HEK293 (cell line): ENCODE measurements around the gene BACH2.

Source experiments
- GLI2 ChIP-seq: fragments of 450-650 bp; formaldehyde crosslinking; IDR thresholded peaks from 2 replicates; pipeline ENCODE4; 2017; ENCODE audit warnings: missing biosample characterization, missing genetic modification characterization, low read depth, borderline replicate concordance
- WT1 ChIP-seq: fragments of 450-650 bp; formaldehyde crosslinking; IDR thresholded peaks from 2 replicates; pipeline ENCODE4 v1.5.1; 2016; ENCODE audit warnings: missing biosample characterization, missing genetic modification characterization
- ZNF121 ChIP-seq: fragments of 450-650 bp; formaldehyde crosslinking; IDR thresholded peaks from 2 replicates; pipeline ENCODE4 v1.5.1; 2016; ENCODE audit warnings: missing biosample characterization, missing genetic modification characterization
- ZNF221 ChIP-seq: fragments of 450-650 bp; formaldehyde crosslinking; IDR thresholded peaks from 2 replicates; pipeline ENCODE4 v1.5.1; 2017; ENCODE audit warnings: missing biosample characterization, missing genetic modification characterization, borderline replicate concordance
- ZNF311 ChIP-seq: fragments of 450-650 bp; formaldehyde crosslinking; IDR thresholded peaks from 2 replicates; pipeline ENCODE4 v1.5.1; 2017; ENCODE audit warnings: missing biosample characterization, missing genetic modification characterization, borderline replicate concordance
- ZNF335 ChIP-seq: fragments of 450-650 bp; formaldehyde crosslinking; conservative IDR thresholded peaks from 2 replicates; pipeline ENCODE4 v1.5.1; 2016; ENCODE audit warnings: missing biosample characterization, missing genetic modification characterization
- ZNF341 ChIP-seq: fragments of 450-650 bp; formaldehyde crosslinking; IDR thresholded peaks from 2 replicates; pipeline ENCODE4; 2016; ENCODE audit warnings: low read depth, missing biosample characterization, missing genetic modification characterization
- ZNF366 ChIP-seq: fragments of 450-650 bp; formaldehyde crosslinking; conservative IDR thresholded peaks from 2 replicates; pipeline ENCODE4 v1.5.1; 2016; ENCODE audit warnings: missing biosample characterization, missing genetic modification characterization
- ZNF529 ChIP-seq: fragments of 450-650 bp; formaldehyde crosslinking; IDR thresholded peaks from 2 replicates; pipeline ENCODE4 v1.5.1; 2017; ENCODE audit warnings: missing genetic modification characterization, missing biosample characterization; ENCODE audit not compliant: insufficient replicate concordance
- TF ChIP-seq, protein P1 (sequence below): fragments of 450-650 bp; formaldehyde crosslinking; IDR thresholded peaks from 2 replicates; pipeline ENCODE4 v1.5.1; 2017; ENCODE audit warnings: missing biosample characterization, missing genetic modification characterization
- TF ChIP-seq, protein P2 (sequence below): fragments of 450-650 bp; formaldehyde crosslinking; IDR thresholded peaks from 2 replicates; pipeline ENCODE4 v1.5.1; 2016; ENCODE audit warnings: missing biosample characterization, missing genetic modification characterization
- TF ChIP-seq, protein P3 (sequence below): fragments of 450-650 bp; IDR thresholded peaks from 2 replicates; pipeline ENCODE4 v1.5.1; 2018; ENCODE audit warnings: missing biosample characterization, mild to moderate bottlenecking, missing genetic modification characterization
- TF ChIP-seq, protein P4 (sequence below): fragments of 450-650 bp; formaldehyde crosslinking; IDR thresholded peaks from 2 replicates; pipeline ENCODE4 v1.5.1; 2016; ENCODE audit warnings: missing biosample characterization, missing genetic modification characterization, borderline replicate concordance
- TF ChIP-seq, protein P5 (sequence below): fragments of 450-650 bp; formaldehyde crosslinking; IDR thresholded peaks from 2 replicates; pipeline ENCODE4 v1.5.1; 2016; ENCODE audit warnings: missing biosample characterization, missing genetic modification characterization, borderline replicate concordance
- TF ChIP-seq, protein P6 (sequence below): IDR thresholded peaks from 2 replicates; pipeline ENCODE4 v1.6.1; 2011; ENCODE audit warnings: mild to moderate bottlenecking, low read depth, low read length, borderline replicate concordance

Gene BACH2

DNA sequence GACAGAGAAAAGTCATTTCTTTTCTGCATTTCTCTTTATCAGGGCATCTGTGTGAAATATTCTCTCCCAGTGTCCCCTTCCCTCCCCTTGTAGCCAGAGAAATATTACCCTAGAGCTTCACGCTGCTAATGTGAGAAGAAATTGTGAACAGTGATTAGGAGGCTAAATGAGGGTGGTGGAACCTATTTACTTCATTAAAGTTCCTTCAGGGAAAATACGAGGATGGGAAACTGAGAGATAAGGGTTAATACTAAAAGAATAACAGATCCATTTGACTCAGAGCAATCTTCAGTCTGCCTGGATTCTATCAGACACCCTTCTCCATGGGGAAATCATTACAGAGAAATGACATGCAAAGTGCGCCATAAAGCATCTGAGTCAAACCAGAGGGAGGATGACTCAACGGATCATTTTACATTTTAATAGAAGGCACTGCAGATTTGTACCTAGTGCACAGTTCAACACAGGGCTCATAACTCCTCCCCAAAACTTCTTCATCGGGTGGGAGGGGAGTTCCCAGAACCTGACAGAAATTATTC, 271.1 kb downstream of the BACH2 start (continued):
- TF ChIP-seq ZNF341 (tag by site-specific recombination) (peak; percentile 61), GLI2 (tag by site-specific recombination) (no peak), WT1 (tag by site-specific recombination) (peak; percentile 94), ZNF529 (no peak), ZNF121 (tag by site-specific recombination) (no peak), ZNF221 (tag by site-specific recombination) (no peak), ZNF335 (tag by site-specific recombination) (peak; percentile 33; the same call in 1 of the 2 replicates), ZNF366 (peak; percentile 90; the same call in 1 of the 2 replicates), ZNF311 (tag by site-specific recombination) (no peak)
- TF ChIP-seq, protein P1, sequence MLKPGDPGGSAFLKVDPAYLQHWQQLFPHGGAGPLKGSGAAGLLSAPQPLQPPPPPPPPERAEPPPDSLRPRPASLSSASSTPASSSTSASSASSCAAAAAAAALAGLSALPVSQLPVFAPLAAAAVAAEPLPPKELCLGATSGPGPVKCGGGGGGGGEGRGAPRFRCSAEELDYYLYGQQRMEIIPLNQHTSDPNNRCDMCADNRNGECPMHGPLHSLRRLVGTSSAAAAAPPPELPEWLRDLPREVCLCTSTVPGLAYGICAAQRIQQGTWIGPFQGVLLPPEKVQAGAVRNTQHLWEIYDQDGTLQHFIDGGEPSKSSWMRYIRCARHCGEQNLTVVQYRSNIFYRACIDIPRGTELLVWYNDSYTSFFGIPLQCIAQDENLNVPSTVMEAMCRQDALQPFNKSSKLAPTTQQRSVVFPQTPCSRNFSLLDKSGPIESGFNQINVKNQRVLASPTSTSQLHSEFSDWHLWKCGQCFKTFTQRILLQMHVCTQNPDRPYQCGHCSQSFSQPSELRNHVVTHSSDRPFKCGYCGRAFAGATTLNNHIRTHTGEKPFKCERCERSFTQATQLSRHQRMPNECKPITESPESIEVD (tag by site-specific recombination): peak; percentile 59
- TF ChIP-seq, protein P2, sequence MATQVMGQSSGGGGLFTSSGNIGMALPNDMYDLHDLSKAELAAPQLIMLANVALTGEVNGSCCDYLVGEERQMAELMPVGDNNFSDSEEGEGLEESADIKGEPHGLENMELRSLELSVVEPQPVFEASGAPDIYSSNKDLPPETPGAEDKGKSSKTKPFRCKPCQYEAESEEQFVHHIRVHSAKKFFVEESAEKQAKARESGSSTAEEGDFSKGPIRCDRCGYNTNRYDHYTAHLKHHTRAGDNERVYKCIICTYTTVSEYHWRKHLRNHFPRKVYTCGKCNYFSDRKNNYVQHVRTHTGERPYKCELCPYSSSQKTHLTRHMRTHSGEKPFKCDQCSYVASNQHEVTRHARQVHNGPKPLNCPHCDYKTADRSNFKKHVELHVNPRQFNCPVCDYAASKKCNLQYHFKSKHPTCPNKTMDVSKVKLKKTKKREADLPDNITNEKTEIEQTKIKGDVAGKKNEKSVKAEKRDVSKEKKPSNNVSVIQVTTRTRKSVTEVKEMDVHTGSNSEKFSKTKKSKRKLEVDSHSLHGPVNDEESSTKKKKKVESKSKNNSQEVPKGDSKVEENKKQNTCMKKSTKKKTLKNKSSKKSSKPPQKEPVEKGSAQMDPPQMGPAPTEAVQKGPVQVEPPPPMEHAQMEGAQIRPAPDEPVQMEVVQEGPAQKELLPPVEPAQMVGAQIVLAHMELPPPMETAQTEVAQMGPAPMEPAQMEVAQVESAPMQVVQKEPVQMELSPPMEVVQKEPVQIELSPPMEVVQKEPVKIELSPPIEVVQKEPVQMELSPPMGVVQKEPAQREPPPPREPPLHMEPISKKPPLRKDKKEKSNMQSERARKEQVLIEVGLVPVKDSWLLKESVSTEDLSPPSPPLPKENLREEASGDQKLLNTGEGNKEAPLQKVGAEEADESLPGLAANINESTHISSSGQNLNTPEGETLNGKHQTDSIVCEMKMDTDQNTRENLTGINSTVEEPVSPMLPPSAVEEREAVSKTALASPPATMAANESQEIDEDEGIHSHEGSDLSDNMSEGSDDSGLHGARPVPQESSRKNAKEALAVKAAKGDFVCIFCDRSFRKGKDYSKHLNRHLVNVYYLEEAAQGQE (tag by site-specific recombination): no peak
- TF ChIP-seq, protein P3, sequence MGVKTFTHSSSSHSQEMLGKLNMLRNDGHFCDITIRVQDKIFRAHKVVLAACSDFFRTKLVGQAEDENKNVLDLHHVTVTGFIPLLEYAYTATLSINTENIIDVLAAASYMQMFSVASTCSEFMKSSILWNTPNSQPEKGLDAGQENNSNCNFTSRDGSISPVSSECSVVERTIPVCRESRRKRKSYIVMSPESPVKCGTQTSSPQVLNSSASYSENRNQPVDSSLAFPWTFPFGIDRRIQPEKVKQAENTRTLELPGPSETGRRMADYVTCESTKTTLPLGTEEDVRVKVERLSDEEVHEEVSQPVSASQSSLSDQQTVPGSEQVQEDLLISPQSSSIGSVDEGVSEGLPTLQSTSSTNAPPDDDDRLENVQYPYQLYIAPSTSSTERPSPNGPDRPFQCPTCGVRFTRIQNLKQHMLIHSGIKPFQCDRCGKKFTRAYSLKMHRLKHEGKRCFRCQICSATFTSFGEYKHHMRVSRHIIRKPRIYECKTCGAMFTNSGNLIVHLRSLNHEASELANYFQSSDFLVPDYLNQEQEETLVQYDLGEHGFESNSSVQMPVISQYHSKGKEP (tag by site-specific recombination): peak; percentile 51
- TF ChIP-seq, protein P4, sequence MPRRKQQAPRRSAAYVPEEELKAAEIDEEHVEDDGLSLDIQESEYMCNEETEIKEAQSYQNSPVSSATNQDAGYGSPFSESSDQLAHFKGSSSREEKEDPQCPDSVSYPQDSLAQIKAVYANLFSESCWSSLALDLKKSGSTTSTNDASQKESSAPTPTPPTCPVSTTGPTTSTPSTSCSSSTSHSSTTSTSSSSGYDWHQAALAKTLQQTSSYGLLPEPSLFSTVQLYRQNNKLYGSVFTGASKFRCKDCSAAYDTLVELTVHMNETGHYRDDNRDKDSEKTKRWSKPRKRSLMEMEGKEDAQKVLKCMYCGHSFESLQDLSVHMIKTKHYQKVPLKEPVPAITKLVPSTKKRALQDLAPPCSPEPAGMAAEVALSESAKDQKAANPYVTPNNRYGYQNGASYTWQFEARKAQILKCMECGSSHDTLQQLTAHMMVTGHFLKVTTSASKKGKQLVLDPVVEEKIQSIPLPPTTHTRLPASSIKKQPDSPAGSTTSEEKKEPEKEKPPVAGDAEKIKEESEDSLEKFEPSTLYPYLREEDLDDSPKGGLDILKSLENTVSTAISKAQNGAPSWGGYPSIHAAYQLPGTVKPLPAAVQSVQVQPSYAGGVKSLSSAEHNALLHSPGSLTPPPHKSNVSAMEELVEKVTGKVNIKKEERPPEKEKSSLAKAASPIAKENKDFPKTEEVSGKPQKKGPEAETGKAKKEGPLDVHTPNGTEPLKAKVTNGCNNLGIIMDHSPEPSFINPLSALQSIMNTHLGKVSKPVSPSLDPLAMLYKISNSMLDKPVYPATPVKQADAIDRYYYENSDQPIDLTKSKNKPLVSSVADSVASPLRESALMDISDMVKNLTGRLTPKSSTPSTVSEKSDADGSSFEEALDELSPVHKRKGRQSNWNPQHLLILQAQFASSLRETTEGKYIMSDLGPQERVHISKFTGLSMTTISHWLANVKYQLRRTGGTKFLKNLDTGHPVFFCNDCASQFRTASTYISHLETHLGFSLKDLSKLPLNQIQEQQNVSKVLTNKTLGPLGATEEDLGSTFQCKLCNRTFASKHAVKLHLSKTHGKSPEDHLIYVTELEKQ (tag by site-specific recombination): peak; percentile 79; the same call in 1 of the 2 replicates
- TF ChIP-seq, protein P5, sequence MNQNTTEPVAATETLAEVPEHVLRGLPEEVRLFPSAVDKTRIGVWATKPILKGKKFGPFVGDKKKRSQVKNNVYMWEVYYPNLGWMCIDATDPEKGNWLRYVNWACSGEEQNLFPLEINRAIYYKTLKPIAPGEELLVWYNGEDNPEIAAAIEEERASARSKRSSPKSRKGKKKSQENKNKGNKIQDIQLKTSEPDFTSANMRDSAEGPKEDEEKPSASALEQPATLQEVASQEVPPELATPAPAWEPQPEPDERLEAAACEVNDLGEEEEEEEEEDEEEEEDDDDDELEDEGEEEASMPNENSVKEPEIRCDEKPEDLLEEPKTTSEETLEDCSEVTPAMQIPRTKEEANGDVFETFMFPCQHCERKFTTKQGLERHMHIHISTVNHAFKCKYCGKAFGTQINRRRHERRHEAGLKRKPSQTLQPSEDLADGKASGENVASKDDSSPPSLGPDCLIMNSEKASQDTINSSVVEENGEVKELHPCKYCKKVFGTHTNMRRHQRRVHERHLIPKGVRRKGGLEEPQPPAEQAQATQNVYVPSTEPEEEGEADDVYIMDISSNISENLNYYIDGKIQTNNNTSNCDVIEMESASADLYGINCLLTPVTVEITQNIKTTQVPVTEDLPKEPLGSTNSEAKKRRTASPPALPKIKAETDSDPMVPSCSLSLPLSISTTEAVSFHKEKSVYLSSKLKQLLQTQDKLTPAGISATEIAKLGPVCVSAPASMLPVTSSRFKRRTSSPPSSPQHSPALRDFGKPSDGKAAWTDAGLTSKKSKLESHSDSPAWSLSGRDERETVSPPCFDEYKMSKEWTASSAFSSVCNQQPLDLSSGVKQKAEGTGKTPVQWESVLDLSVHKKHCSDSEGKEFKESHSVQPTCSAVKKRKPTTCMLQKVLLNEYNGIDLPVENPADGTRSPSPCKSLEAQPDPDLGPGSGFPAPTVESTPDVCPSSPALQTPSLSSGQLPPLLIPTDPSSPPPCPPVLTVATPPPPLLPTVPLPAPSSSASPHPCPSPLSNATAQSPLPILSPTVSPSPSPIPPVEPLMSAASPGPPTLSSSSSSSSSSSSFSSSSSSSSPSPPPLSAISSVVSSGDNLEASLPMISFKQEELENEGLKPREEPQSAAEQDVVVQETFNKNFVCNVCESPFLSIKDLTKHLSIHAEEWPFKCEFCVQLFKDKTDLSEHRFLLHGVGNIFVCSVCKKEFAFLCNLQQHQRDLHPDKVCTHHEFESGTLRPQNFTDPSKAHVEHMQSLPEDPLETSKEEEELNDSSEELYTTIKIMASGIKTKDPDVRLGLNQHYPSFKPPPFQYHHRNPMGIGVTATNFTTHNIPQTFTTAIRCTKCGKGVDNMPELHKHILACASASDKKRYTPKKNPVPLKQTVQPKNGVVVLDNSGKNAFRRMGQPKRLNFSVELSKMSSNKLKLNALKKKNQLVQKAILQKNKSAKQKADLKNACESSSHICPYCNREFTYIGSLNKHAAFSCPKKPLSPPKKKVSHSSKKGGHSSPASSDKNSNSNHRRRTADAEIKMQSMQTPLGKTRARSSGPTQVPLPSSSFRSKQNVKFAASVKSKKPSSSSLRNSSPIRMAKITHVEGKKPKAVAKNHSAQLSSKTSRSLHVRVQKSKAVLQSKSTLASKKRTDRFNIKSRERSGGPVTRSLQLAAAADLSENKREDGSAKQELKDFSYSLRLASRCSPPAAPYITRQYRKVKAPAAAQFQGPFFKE (tag by site-specific recombination): no peak
- TF ChIP-seq, protein P6, sequence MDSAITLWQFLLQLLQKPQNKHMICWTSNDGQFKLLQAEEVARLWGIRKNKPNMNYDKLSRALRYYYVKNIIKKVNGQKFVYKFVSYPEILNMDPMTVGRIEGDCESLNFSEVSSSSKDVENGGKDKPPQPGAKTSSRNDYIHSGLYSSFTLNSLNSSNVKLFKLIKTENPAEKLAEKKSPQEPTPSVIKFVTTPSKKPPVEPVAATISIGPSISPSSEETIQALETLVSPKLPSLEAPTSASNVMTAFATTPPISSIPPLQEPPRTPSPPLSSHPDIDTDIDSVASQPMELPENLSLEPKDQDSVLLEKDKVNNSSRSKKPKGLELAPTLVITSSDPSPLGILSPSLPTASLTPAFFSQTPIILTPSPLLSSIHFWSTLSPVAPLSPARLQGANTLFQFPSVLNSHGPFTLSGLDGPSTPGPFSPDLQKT: no peak
